NCI-H1930 (cell line): ENCODE data around the gene ZDHHC12.

Experiments used
- DNase-seq, 2 experiments: peaks; one replicate each; lab custom pipeline; 2025; lab: John Stamatoyannopoulos, UW

ZDHHC12 gene

GRCh38 chr9:128685636-128686489 is 38.1 kb downstream of the ZDHHC12 start:
- DNase-seq = no peak

DNA sequence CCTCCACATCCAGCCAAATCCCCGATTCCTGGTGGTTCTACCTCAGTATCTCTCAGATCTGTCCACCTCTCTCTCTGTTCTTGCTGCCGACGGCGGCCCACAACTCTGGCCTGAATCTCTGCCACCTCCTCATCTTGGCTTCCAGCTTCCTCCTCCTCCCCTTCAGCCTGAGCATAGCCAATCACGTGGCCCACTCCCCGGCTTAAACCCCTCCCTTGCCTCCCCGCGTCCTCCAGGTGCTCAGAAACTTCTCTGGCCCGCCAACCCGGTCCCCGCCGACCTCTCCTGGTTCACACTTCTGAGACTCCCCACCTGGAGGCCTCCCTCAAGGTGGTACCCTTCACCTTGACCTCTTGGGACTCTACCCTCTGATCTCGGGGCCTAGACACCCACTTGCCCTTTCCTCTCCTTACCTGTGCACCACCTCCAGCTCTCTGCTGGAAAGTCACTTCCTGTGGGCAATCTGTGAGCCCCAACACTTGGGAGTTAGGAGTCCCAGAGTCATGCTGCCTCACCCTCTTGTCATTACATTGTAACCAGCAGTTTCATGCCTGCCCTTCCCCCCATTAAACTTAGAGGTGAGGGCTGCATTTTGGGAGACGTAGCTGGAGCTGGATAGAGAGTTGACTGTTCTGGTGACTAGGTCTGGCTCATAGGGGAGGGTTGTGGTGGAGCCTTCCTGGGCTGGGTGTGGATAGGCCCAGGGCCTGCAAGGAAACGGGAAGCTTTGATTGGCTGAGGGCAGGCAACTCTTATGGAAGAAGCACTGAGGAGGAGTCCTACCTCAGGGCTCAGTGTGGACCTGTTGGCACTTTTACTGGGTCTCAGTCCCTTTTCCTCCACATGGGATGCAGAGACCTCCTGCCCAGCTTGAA is 39.4 kb downstream of the ZDHHC12 start:
- no peak for DNase-seq

- DNase-seq = no peak
Observed at GRCh38 chr9:128684065-128684324, 39.9 kb downstream of the ZDHHC12 start.

DNA sequence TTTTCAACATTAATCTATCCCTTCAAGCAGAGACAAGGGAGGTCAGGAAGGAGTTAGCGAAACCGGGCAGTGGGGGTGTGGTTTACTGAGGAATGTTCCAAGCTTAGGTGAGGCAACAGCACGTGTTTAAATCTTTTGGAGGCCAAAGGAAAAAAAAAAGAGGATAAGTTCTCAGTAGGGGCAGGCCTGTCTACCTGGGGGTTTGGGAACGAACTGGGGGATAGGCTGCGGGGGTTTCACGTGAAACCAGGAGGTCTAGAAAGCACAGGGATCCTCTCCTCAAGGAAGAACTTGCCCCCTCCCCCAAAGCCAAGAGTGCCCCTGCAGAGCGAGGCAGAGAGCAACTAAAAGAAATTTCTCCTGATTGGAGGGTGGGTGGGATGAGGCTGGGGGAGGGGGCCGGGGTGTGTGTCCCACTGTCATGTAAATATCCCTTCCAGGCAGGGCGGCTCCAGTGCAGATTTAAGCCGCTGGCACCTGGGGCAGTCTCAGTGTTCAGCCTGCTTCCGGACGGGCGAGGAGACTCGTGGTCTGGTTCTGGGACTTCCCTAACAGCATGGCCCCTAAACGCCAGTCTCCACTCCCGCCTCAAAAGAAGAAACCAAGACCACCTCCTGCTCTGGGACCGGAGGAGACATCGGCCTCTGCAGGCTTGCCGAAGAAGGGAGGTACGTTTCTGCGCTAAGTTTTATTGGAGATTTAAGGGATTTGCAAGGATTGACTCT is 40.4 kb downstream of the ZDHHC12 start:
- DNase-seq = no peak

DNA sequence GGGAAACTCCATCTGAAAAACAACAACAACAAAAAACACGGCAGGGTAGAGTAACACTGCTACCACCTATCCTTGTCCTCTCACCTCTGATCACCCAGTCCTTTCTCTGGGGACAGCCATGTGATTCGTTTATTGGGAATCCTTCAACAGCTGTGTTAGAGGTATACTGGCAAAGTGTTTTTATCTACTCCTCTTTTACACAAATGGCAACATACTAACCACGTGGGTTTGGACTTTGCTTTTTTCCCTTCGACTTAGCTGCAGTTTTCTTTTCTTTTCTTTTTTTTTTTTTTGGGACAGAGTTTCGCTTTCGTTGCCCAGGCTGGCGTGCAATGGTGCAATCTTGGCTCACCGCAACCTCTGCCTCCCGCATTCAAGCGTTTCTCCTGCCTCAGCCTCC is 46.1 kb downstream of the ZDHHC12 start:
- no peak for DNase-seq

GRCh38 chr9:128675382-128675781 is 48.5 kb downstream of the ZDHHC12 start:
- DNase-seq = no peak
